Activated naive CD8-positive, alpha-beta T cell treated with anti-CD3 and anti-CD28 coated beads, Interleukin-2, amount 10 ng/mL, durations not matched to agents 7 days and 5 days (primary cell): ENCODE results near the gene DUSP15. TPM values are rescaled to one million over a fixed set of nuclear protein-coding genes. Genes with fewer than 3 reads are reported as not detected.
A peak's percentile ranks its signal among the peaks of the same experiment; 100 is the strongest.
"Not testable (repeated sequence)": the region's sequence is repeated elsewhere in the genome, so short reads cannot be mapped to it uniquely, and the experiment has no call there.

Experiments
- ATAC-seq: fragments of 150-1000 bp; cut with Tn5 transposase; one replicate; pipeline ENCODE4 v1.10.0; 2021; ENCODE audit warnings: low read depth, moderate library complexity
- POLR2A ChIA-PET: fragments of 350-600 bp; sonication (Branson Sonifier 250); formaldehyde crosslinking; loops from one replicate; lab custom pipeline; 2021; ENCODE audit warnings: antibody characterized with exemption; lab: Charles Lee
- DNase-seq: peaks from one replicate; pipeline ENCODE4 v3.0.0; 2021
- H3K27ac Mint-ChIP-seq: one replicate; pipeline ENCODE4 v1.8.0; 2022; ENCODE audit warnings: mild to moderate bottlenecking, mixed read lengths
- H3K27me3 Mint-ChIP-seq: one replicate; pipeline ENCODE4 v1.8.0; 2022; ENCODE audit warnings: mild to moderate bottlenecking, moderate library complexity, mixed read lengths
- H3K36me3 Mint-ChIP-seq: one replicate; pipeline ENCODE4 v1.8.0; 2021; ENCODE audit warnings: mild to moderate bottlenecking, mixed read lengths
- H3K4me1 Mint-ChIP-seq: one replicate; pipeline ENCODE4 v1.8.0; 2021; ENCODE audit warnings: mixed read lengths
- H3K4me3 Mint-ChIP-seq: one replicate; pipeline ENCODE4 v1.8.0; 2022; ENCODE audit warnings: mild to moderate bottlenecking, moderate library complexity, mixed read lengths
- H3K9me3 Mint-ChIP-seq: one replicate; pipeline ENCODE4 v1.8.0; 2021; ENCODE audit warnings: mixed read lengths
- total RNA-seq, 2 experiments: library from RNA; stranded (reverse); gene quantifications; one replicate each; pipeline ENCODE4 v1.2.3, GENCODE V29; 2021

The DUSP15 gene
- total RNA-seq, 2 experiments from 2014 or later, result not detected

DNA sequence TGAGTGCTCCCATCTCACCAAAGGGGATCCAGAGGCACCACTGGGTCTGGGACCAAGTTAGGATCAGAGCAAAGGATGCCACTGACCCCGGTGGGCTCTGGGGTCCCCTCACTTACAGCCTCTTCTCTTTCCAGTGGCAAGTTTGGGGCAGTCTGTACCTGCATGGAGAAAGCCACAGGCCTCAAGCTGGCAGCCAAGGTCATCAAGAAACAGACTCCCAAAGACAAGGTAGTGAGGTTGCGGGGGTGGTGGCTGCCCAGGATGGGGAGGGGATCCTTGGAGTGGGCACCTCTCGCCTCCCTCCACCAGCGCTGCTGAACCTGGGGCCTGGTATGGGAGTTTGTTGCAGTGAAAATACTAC, 46.2 kb downstream of the DUSP15 start:
- H3K4me3 Mint-ChIP-seq, result no peak overlapping the region
- no peaks in the 10 kb centered on the region for H3K9me3 Mint-ChIP-seq
- H3K27ac Mint-ChIP-seq, result no peak overlapping the region
- ATAC-seq (no peak), DNase-seq (no peak)
- H3K27me3 Mint-ChIP-seq, result peaks cover 6% of the 10 kb centered on the region
- POLR2A ChIA-PET, result no interaction called here
- H3K4me1 Mint-ChIP-seq, result peaks cover 11% of the 10 kb centered on the region
- H3K36me3 Mint-ChIP-seq, result no peaks in the 10 kb centered on the region

DNA sequence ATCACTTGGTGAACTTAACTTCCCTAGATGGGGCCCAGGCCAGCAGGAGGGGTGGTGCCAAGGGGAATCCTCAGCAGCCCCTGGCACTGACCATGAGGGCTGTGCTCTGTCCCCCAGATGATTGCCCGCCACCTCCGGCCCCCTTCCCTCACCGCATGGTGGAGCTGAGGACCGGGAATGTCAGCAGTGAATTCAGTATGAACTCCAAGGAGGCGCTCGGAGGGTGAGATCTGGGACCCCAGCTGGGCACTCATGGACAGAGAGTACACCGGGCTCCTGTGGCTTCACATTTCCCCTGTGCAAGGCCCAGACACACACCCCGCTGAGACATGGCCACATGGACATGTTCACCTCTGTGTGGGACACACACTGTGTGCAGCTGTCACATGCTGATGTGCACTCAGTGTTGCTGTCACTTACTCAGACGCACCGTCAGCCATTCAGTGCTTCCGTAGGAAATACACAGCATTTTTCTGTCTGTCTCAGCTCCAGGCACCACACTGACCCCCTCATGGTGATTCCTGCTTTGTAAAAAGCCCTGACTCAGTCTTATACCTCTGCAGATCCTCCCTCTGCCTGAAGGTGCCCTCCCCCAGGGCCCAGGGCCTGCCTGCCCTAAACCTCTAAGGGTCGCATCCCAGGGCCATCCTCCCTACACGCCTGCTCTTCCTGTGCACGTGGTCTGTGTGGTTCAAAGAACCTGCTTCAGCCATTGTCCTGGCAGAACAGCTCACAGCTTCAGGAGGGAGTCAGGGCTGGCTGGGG, 46.8 kb downstream of the DUSP15 start:
- ATAC-seq (peak; percentile 12), DNase-seq (peak; percentile 19)
- Mint-ChIP-seq H3K27ac (no peak overlapping the region), H3K36me3 (no peaks in the 10 kb centered on the region), H3K9me3 (no peaks in the 10 kb centered on the region), H3K4me1 (peaks cover 11% of the 10 kb centered on the region), H3K27me3 (peaks cover 6% of the 10 kb centered on the region), H3K4me3 (no peak overlapping the region)
- POLR2A ChIA-PET, result interaction anchor here (1.1 kb wide), 1 partner anchor 128 kb away, joined by 3 read pairs; the partner anchor contains the start of gene PDRG1

- peaks cover 11% of the 10 kb centered on the region for H3K4me1 Mint-ChIP-seq
- ATAC-seq (peak; percentile 74), DNase-seq (peak; percentile 86)
- H3K4me3 Mint-ChIP-seq, result no peak overlapping the region
- no peaks in the 10 kb centered on the region for H3K9me3 Mint-ChIP-seq
- peaks cover 6% of the 10 kb centered on the region for H3K27me3 Mint-ChIP-seq
- no peak overlapping the region for H3K27ac Mint-ChIP-seq
- POLR2A ChIA-PET, result interaction anchor here (1.1 kb wide), 1 partner anchor 129 kb away, joined by 3 read pairs; the partner anchor contains the start of gene PDRG1
- H3K36me3 Mint-ChIP-seq, result no peaks in the 10 kb centered on the region
Observed at GRCh38 chr20:31822421-31823330, 47.7 kb downstream of the DUSP15 start.

- Mint-ChIP-seq H3K9me3 (no peaks in the 10 kb centered on the region), H3K36me3 (no peaks in the 10 kb centered on the region), H3K27ac (no peak overlapping the region), H3K4me1 (peaks cover 11% of the 10 kb centered on the region), H3K4me3 (no peak overlapping the region), H3K27me3 (peaks cover 6% of the 10 kb centered on the region)
- POLR2A ChIA-PET, result no interaction called here
- no peak for DNase-seq
- ATAC-seq, result no peak
Observed at GRCh38 chr20:31821427-31821826, 48.9 kb downstream of the DUSP15 start.

- no peak overlapping the region for H3K27ac Mint-ChIP-seq
- no peak overlapping the region for H3K4me3 Mint-ChIP-seq
- peaks cover 6% of the 10 kb centered on the region for H3K27me3 Mint-ChIP-seq
- no peaks in the 10 kb centered on the region for H3K9me3 Mint-ChIP-seq
- no peaks in the 10 kb centered on the region for H3K36me3 Mint-ChIP-seq
- H3K4me1 Mint-ChIP-seq, result peaks cover 11% of the 10 kb centered on the region
- no peak for DNase-seq
- POLR2A ChIA-PET, result no interaction called here
- ATAC-seq, result no peak
Observed at GRCh38 chr20:31820228-31820627, 50.1 kb downstream of the DUSP15 start.

DNA sequence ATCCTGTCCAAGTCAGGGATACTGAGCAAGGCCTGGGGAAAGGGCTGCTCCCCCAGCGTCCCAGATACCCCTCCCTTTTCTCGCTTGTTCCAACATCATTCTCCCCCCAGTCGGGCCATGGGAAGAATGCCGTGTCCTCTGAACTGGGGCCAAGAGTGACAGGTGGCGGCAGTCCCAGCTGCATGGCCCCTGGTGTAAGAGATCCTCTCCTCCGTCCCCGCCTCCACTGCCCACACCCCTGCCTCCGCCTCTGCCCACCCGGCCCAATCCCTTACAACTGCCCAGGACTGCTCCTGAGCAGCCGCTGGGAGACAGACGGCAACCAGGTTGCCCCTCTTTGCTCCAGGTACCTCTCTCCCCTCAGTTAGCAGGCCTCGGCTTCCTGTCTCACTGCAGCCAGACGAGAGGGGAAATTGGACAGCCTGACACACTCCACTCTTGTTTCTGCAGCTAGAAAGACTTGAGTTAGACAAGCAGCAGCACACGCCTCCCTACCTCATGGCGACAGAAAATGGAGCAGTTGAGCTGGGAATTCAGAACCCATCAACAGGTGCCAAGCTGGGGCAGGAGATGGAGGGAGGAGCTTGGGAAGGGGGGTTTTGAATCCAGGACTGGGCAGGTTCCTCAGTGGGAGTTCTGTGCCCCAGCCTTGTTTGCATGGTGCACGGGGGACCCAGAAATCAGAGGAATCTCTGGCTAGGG, 51.1 kb downstream of the DUSP15 start, which contains the start of gene MYLK2:
Gene MYLK2, plus strand, starts transcription at position 274 of the 702 bp plus-strand sequence. Its CDS starts 225 bp downstream, at position 499.
- H3K27me3 Mint-ChIP-seq, result peaks cover 6% of the 10 kb centered on the region
- no peaks in the 10 kb centered on the region for H3K9me3 Mint-ChIP-seq
- H3K4me3 Mint-ChIP-seq, result no peak within 1 kb of the TSS
- H3K4me1 Mint-ChIP-seq, result peaks cover 11% of the 10 kb centered on the region
- POLR2A ChIA-PET, result no interaction called here
- no peak for DNase-seq
- ATAC-seq, result no peak
- no peak within 1 kb of the TSS for H3K27ac Mint-ChIP-seq
- no peaks in the 10 kb centered on the region for H3K36me3 Mint-ChIP-seq

GRCh38 chr20:31818376-31818908, 51.9 kb downstream of the DUSP15 start:
- Mint-ChIP-seq H3K27ac (no peak overlapping the region), H3K4me3 (no peak overlapping the region), H3K27me3 (peaks cover 6% of the 10 kb centered on the region), H3K4me1 (peaks cover 5% of the 10 kb centered on the region), H3K36me3 (no peaks in the 10 kb centered on the region), H3K9me3 (no peaks in the 10 kb centered on the region)
- DNase-seq (no peak), ATAC-seq (no peak)
- POLR2A ChIA-PET, result no interaction called here

- H3K4me3 Mint-ChIP-seq, result no peak overlapping the region
- POLR2A ChIA-PET, result no interaction called here
- no peaks in the 10 kb centered on the region for H3K9me3 Mint-ChIP-seq
- no peaks in the 10 kb centered on the region for H3K36me3 Mint-ChIP-seq
- DNase-seq (no peak), ATAC-seq (no peak)
- H3K27me3 Mint-ChIP-seq, result peaks cover 6% of the 10 kb centered on the region
- H3K4me1 Mint-ChIP-seq, result peaks cover 2% of the 10 kb centered on the region
- H3K27ac Mint-ChIP-seq, result no peak overlapping the region
Observed at GRCh38 chr20:31817461-31817860, 52.9 kb downstream of the DUSP15 start.

DNA sequence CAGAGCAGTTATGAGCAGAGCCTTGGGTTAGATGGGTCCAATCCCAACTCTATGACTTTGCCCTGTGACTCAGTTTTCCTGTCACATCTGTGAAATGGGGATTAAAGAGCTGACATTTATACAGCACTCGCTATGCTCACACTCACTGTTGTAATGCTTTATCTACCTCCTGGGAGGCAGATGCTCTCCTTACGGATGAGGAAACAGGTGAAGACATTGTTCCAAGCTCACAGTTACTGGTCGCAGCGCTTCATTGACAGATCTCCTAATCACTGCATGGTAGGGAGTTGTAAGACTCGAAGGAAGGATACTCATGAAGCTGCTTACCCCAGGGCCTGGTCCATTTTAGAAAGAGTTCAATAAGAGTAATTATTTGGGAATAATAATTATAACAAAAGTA, 54.1 kb downstream of the DUSP15 start:
- no peaks in the 10 kb centered on the region for H3K4me1 Mint-ChIP-seq
- no peaks in the 10 kb centered on the region for H3K36me3 Mint-ChIP-seq
- ATAC-seq (no peak), DNase-seq (no peak)
- no peak overlapping the region for H3K4me3 Mint-ChIP-seq
- POLR2A ChIA-PET, result no interaction called here
- no peaks in the 10 kb centered on the region for H3K9me3 Mint-ChIP-seq
- no peak overlapping the region for H3K27ac Mint-ChIP-seq
- peaks cover 1% of the 10 kb centered on the region for H3K27me3 Mint-ChIP-seq

DNA sequence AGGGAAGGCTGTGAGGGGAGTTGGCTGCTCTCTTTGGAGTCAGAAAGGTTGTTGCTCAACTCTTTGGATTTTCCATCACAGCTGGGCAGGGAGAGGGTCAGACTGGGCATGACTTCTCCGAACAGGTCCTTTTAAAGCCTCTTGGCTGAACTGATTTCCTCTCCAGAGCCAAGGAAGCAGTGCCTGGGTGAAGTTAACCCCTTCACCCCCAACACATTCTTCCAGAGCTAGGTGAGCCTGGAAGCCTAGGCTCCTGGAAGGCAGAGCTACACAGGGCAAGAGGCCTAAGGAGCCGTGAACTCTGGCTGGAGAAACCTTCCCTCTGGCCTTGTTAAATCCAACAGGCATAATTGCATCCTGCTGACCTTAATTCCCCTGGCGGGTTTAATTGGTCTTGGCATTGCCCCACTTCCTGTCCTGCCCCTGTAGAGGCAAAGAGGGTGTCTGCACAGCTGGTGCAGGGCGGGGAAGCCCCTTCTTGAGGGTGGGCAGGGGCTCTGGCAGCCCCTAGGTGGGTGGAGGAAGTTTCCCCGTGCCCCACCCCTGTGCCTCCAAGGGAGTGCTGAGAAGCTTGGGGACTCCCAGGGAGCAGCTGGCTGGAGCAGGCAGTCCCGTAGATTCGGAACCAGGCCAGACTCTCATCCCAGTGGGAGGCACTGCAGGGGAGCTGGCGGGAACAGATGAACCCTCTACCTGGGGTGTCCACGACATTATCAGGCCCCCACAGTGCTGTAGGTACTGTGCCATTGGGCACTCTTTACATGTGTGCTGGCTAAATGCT, 54.7 kb downstream of the DUSP15 start:
- ATAC-seq, result no peak
- H3K27me3 Mint-ChIP-seq, result no peaks in the 10 kb centered on the region
- no peak for DNase-seq
- H3K27ac Mint-ChIP-seq, result no peak overlapping the region
- no peaks in the 10 kb centered on the region for H3K9me3 Mint-ChIP-seq
- H3K4me3 Mint-ChIP-seq, result no peak overlapping the region
- no peaks in the 10 kb centered on the region for H3K36me3 Mint-ChIP-seq
- POLR2A ChIA-PET, result no interaction called here
- H3K4me1 Mint-ChIP-seq, result no peaks in the 10 kb centered on the region

DNA sequence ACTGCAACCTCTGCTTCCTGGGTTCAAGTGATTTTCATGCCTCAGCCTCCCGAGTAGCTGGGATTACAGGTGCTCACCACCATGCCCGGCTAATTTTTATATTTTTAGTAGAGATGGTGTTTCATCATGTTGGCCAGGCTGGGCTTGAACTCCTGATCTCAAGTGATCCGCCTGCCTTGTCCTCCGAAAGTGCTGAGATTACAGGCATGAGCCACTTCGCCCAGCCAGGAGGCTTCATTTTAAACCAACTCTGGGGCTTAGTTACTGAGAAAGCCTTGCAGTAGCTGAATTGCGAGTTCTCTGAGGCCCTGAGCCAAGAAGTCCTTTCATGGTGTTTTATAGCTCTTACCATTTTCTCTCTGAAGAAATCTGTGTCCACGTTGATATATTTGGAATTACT, 56.2 kb downstream of the DUSP15 start:
- POLR2A ChIA-PET, result not testable (repeated sequence)

GRCh38 chr20:31813611-31814010, 56.7 kb downstream of the DUSP15 start:
- Mint-ChIP-seq H3K9me3 (no peaks in the 10 kb centered on the region), H3K4me3 (no peak overlapping the region), H3K36me3 (no peaks in the 10 kb centered on the region), H3K27me3 (no peaks in the 10 kb centered on the region), H3K4me1 (no peaks in the 10 kb centered on the region), H3K27ac (no peak overlapping the region)
- POLR2A ChIA-PET, result no interaction called here
- DNase-seq (no peak), ATAC-seq (no peak)

More for the DNA sequence above, 56.2 kb downstream of the DUSP15 start:
- H3K27ac Mint-ChIP-seq, H3K27me3 Mint-ChIP-seq, DNase-seq, H3K9me3 Mint-ChIP-seq, H3K36me3 Mint-ChIP-seq, H3K4me3 Mint-ChIP-seq, ATAC-seq, H3K4me1 Mint-ChIP-seq: not testable (repeated sequence)
